ENCODE data around the gene CLEC2L. TPM values are rescaled to one million over a fixed set of nuclear protein-coding genes. Genes with fewer than 3 reads are reported as not detected.

CLEC2L gene
- total RNA-seq, 1 experiment from 2014 or later, result not detected

- CTCF ChIA-PET, result no interaction called here
- Mint-ChIP-seq H3K27ac (ENCODE audit: unreplicated experiment) (no peak overlapping the region), H3K4me3 (ENCODE audit: low read depth, unreplicated experiment) (no peak overlapping the region), H3K9me3 (ENCODE audit: low read depth, unreplicated experiment) (no peaks in the 10 kb centered on the region), H3K36me3 (ENCODE audit: insufficient read depth, unreplicated experiment) (no peaks in the 10 kb centered on the region), H3K4me1 (ENCODE audit: low read depth, unreplicated experiment) (no peaks in the 10 kb centered on the region), H3K27me3 (ENCODE audit: unreplicated experiment) (no peaks in the 10 kb centered on the region)
- intact Hi-C loops (cut with micrococcal nuclease; ENCODE audit: unreplicated experiment), result no loop called here
- TF ChIP-seq CTCF (IDR thresholded peaks at IDR 0.05; ENCODE audit: unreplicated experiment), result no peak
- no peak for DNase-seq
- BruUV-seq (replicated peaks), result no TSS peak
Measured at GRCh38 chr7:139573871-139574270, 50.4 kb downstream of the CLEC2L start.

- Mint-ChIP-seq H3K4me3 (ENCODE audit: low read depth, unreplicated experiment) (no peak overlapping the region), H3K9me3 (ENCODE audit: low read depth, unreplicated experiment) (no peaks in the 10 kb centered on the region), H3K4me1 (ENCODE audit: low read depth, unreplicated experiment) (no peaks in the 10 kb centered on the region), H3K27me3 (ENCODE audit: unreplicated experiment) (no peaks in the 10 kb centered on the region), H3K36me3 (ENCODE audit: insufficient read depth, unreplicated experiment) (no peaks in the 10 kb centered on the region), H3K27ac (ENCODE audit: unreplicated experiment) (no peak overlapping the region)
- no peak for DNase-seq
- TF ChIP-seq CTCF (IDR thresholded peaks at IDR 0.05; ENCODE audit: unreplicated experiment), result no peak
- CTCF ChIA-PET, result no interaction called here
- BruUV-seq (replicated peaks), result no TSS peak
- intact Hi-C loops (cut with micrococcal nuclease; ENCODE audit: unreplicated experiment), result no loop called here
Measured at GRCh38 chr7:139574618-139575337, 51.3 kb downstream of the CLEC2L start.

GRCh38 chr7:139575338-139575680 lies 51.8 kb downstream of the CLEC2L start:
- H3K27me3 Mint-ChIP-seq (ENCODE audit: unreplicated experiment), result no peaks in the 10 kb centered on the region
- no TSS peak for BruUV-seq (replicated peaks)
- CTCF ChIA-PET, result no interaction called here
- TF ChIP-seq CTCF (IDR thresholded peaks at IDR 0.05; ENCODE audit: unreplicated experiment), result no peak
- H3K9me3 Mint-ChIP-seq (ENCODE audit: low read depth, unreplicated experiment), result no peaks in the 10 kb centered on the region
- H3K27ac Mint-ChIP-seq (ENCODE audit: unreplicated experiment), result no peak overlapping the region
- intact Hi-C loops (cut with micrococcal nuclease; ENCODE audit: unreplicated experiment), result no loop called here
- no peaks in the 10 kb centered on the region for H3K36me3 Mint-ChIP-seq (ENCODE audit: insufficient read depth, unreplicated experiment)
- DNase-seq, result no peak
- no peaks in the 10 kb centered on the region for H3K4me1 Mint-ChIP-seq (ENCODE audit: low read depth, unreplicated experiment)
- no peak overlapping the region for H3K4me3 Mint-ChIP-seq (ENCODE audit: low read depth, unreplicated experiment)

GRCh38 chr7:139576179-139576973 lies 52.9 kb downstream of the CLEC2L start:
- Mint-ChIP-seq H3K27ac (ENCODE audit: unreplicated experiment) (no peak overlapping the region), H3K36me3 (ENCODE audit: insufficient read depth, unreplicated experiment) (no peaks in the 10 kb centered on the region), H3K9me3 (ENCODE audit: low read depth, unreplicated experiment) (no peaks in the 10 kb centered on the region), H3K4me3 (ENCODE audit: low read depth, unreplicated experiment) (no peak overlapping the region), H3K27me3 (ENCODE audit: unreplicated experiment) (no peaks in the 10 kb centered on the region), H3K4me1 (ENCODE audit: low read depth, unreplicated experiment) (no peaks in the 10 kb centered on the region)
- CTCF ChIA-PET, result no interaction called here
- DNase-seq, result no peak
- BruUV-seq (replicated peaks), result no TSS peak
- no peak for TF ChIP-seq CTCF (IDR thresholded peaks at IDR 0.05; ENCODE audit: unreplicated experiment)
- intact Hi-C loops (cut with micrococcal nuclease; ENCODE audit: unreplicated experiment), result no loop called here

Measured in Calu3 (cell line).